HepG2 (cell line): ENCODE results near the gene CAMK2G. TPM values are rescaled to one million over a fixed set of nuclear protein-coding genes. Genes with fewer than 3 reads are reported as not detected.

ENCODE experiments used
- ATAC-seq: fragments of 200-7000 bp; cut with Tn5 transposase; 3 replicates; pipeline ENCODE4 v1.9.1; 2020; ENCODE audit warnings: mild to moderate bottlenecking, moderate library complexity
- BruUV-seq: library from RNA; stranded (reverse); fragments of 400-500 nt; replicated peaks from 2 replicates; lab custom pipeline; 2021; lab: Mats Ljungman, UMichigan
- CTCF ChIA-PET: fragments of 300-600 bp; formaldehyde crosslinking; extraction: SDS; loops from one replicate; lab custom pipeline; 2021; ENCODE audit warnings: low total read pairs, inconsistent platforms, low intra/inter-chr PET ratio; lab: Yijun Ruan, JAX
- POLR2A ChIA-PET: fragments of 350-600 bp; sonication (Branson Sonifier 250); formaldehyde crosslinking; loops from one replicate; lab custom pipeline; 2020; ENCODE audit warnings: antibody characterized with exemption, inconsistent platforms; lab: Yijun Ruan, JAX
- DNase-seq: peaks from one replicate; pipeline ENCODE4 v3.0.0-alpha.2; 2015; ENCODE audit warnings: low spot score
- FAIRE-seq: peaks from 3 replicates; lab custom pipeline; 2011; peaks lifted over from hg19 to GRCh38; lab: Jason Lieb, UNC
- H2AFZ ChIP-seq: one replicate; pipeline ENCODE4 v1.6.1; 2011; ENCODE audit warnings: low read length, inconsistent platforms
- H3K27ac ChIP-seq: fragments of 300-600 bp; 3 replicates; pipeline ENCODE4 v1.8.0; 2011; ENCODE audit warnings: mixed run types, mild to moderate bottlenecking, mixed read lengths, low read length, inconsistent platforms; ENCODE audit not compliant: insufficient read depth; ENCODE audit errors: extremely low read length
- H3K27me3 ChIP-seq, 2 experiments: fragments of 200-600 bp in 1 of 2; 2 replicates in 1 of 2; 3 replicates in 1 of 2; pipeline versions ENCODE4 v1.6.0 to v1.8.0; 2011; ENCODE audit warnings: low read length in 2 of 2, mild to moderate bottlenecking in 2 of 2, moderate library complexity in 2 of 2, inconsistent platforms in 1 of 2; ENCODE audit not compliant: insufficient read depth in 2 of 2, control insufficient read depth in 1 of 2
- H3K36me3 ChIP-seq, 2 experiments: fragments of 200-600 bp in 1 of 2; replicated peaks in 1 of 2; 2 replicates in 1 of 2; 3 replicates in 1 of 2; pipeline versions ENCODE4 v1.5.1 to v1.8.0; 2011; ENCODE audit warnings: low read length in 2 of 2, inconsistent platforms in 1 of 2; ENCODE audit not compliant: insufficient read depth in 2 of 2, control insufficient read depth in 1 of 2
- H3K4me1 ChIP-seq: 2 replicates; pipeline ENCODE4 v1.5.1; 2012; ENCODE audit warnings: low read length, inconsistent platforms; ENCODE audit not compliant: insufficient read depth
- H3K4me2 ChIP-seq: 2 replicates; pipeline ENCODE4 v1.6.0; 2011; ENCODE audit warnings: low read depth, low read length, inconsistent platforms
- H3K4me3 ChIP-seq, 3 experiments: fragments of 200-600 bp in 1 of 3; sonication (generic), shearing (Covaris generic) in 1 of 3; replicated peaks in 1 of 3; 2 replicates each; pipeline ENCODE4 v1.5.1; 2011 to 2016; ENCODE audit warnings: low read length in 3 of 3, inconsistent platforms in 2 of 3, low read depth in 2 of 3, mild to moderate bottlenecking in 2 of 3, control low read depth in 1 of 3, mixed read lengths in 1 of 3; ENCODE audit not compliant: insufficient read depth in 1 of 3
- H3K79me2 ChIP-seq: one replicate; pipeline ENCODE4 v1.6.1; 2011; ENCODE audit warnings: low read length, inconsistent platforms; ENCODE audit not compliant: insufficient read depth
- H3K9ac ChIP-seq: 2 replicates; pipeline ENCODE4 v1.6.0; 2011; ENCODE audit warnings: mild to moderate bottlenecking, low read depth, low read length, inconsistent platforms; ENCODE audit not compliant: insufficient read depth
- H3K9me3 ChIP-seq: 2 replicates; pipeline ENCODE4 v1.5.1; 2012; ENCODE audit warnings: mild to moderate bottlenecking, low read length
- H4K20me1 ChIP-seq: 2 replicates; pipeline ENCODE4 v1.6.0; 2011; ENCODE audit warnings: inconsistent platforms, mild to moderate bottlenecking, low read length, moderate library complexity; ENCODE audit not compliant: insufficient read depth
- IRF2 ChIP-seq: IDR thresholded peaks from 2 replicates; pipeline ENCODE4 v1.6.1; 2018; ENCODE audit warnings: missing genetic modification reagents, missing compliant biosample characterization
- KLF11 ChIP-seq: IDR thresholded peaks from 2 replicates; pipeline ENCODE4 v1.6.1; 2016; ENCODE audit warnings: missing compliant biosample characterization
- MIXL1 ChIP-seq: IDR thresholded peaks from 2 replicates; pipeline ENCODE4 v1.6.1; 2016
- YEATS2 ChIP-seq: sonication (generic); formaldehyde crosslinking; IDR thresholded peaks from 2 replicates; pipeline ENCODE4 v1.4.0; 2020; ENCODE audit warnings: missing genetic modification reagents, borderline replicate concordance
- ZC3H4 ChIP-seq: sonication (generic); formaldehyde crosslinking; IDR thresholded peaks from 2 replicates; pipeline ENCODE4 v1.4.0; 2020; ENCODE audit warnings: missing genetic modification reagents, borderline replicate concordance
- ZNF547 ChIP-seq: sonication (generic); formaldehyde crosslinking; IDR thresholded peaks from 2 replicates; pipeline ENCODE4 v1.5.1; 2020; ENCODE audit warnings: mild to moderate bottlenecking, missing genetic modification reagents
- ZNF609 ChIP-seq: sonication (generic); formaldehyde crosslinking; IDR thresholded peaks from 2 replicates; pipeline ENCODE4 v1.4.0; 2020; ENCODE audit warnings: mild to moderate bottlenecking, missing genetic modification reagents, borderline replicate concordance
- ZNF850 ChIP-seq: sonication (generic); formaldehyde crosslinking; conservative IDR thresholded peaks from 2 replicates; pipeline ENCODE4 v1.9.0; 2021; ENCODE audit warnings: mild to moderate bottlenecking, missing genetic modification reagents
- WGBS: methylation state at CpG from one replicate; pipeline ENCODE4 v1.1.6; 2017; ENCODE audit warnings: low lambda C conversion rate; 5-methylcytosine and 5-hydroxymethylcytosine counted together
- in situ Hi-C: cut with HindIII; loops from 2 replicates; pipeline ENCODE4 v1.10.0; 2017; ENCODE audit warnings: low pct_unique_long_range_greater_than_20kb; ENCODE audit not compliant: extremely low pct_ligation_motif_present
- intact Hi-C: fragments of 100-400 bp; cut with micrococcal nuclease; formaldehyde crosslinking; loops from one replicate; pipeline ENCODE4 v1.10.0; 2022; ENCODE audit not compliant: unreplicated experiment
- polyA plus RNA-seq, 8 experiments: library from polyadenylated mRNA; depleted of rRNA in 3 of 8; stranded (reverse) in 7 of 8; unstranded in 1 of 8; fragments of >200 nt; fragmentation: Illumina TruSeq in 4 of 8; extraction: Trizol in 4 of 8; gene quantifications; 2 replicates each; pipeline versions ENCODE4 v1.2.1 to v1.2.3, GENCODE V29; 2011 to 2016; ENCODE audit warnings: low read depth in 4 of 8, missing spikeins in 1 of 8, mixed read lengths in 1 of 8; ENCODE audit not compliant: insufficient read depth in 1 of 8
- total RNA-seq, 5 experiments: library from RNA; depleted of rRNA; stranded (reverse); fragments of >200 nt; fragmentation: Illumina TruSeq; extraction: Trizol; gene quantifications; 2 replicates each; pipeline ENCODE4 v1.2.3, GENCODE V29; 2016; ENCODE audit warnings: low read depth in 1 of 5
- TF ChIP-seq, protein P1 (sequence below): sonication (generic); formaldehyde crosslinking; IDR thresholded peaks from 2 replicates; pipeline ENCODE4 v1.9.0; 2021; ENCODE audit warnings: missing genetic modification reagents, borderline replicate concordance
- TF ChIP-seq, protein P2 (sequence below): sonication (generic); formaldehyde crosslinking; IDR thresholded peaks from 2 replicates; pipeline ENCODE4 v1.5.0; 2020; ENCODE audit warnings: missing genetic modification reagents
- TF ChIP-seq, protein P3 (sequence below): IDR thresholded peaks from 2 replicates; pipeline ENCODE4 v1.6.1; 2016; ENCODE audit warnings: missing genetic modification reagents, missing compliant biosample characterization
- TF ChIP-seq, protein P4 (sequence below): fragments of 450-650 bp; IDR thresholded peaks from 2 replicates; pipeline ENCODE4 v1.6.1; 2017; ENCODE audit warnings: mild to moderate bottlenecking

Gene CAMK2G
- total and polyA plus RNA-seq, 2 of the 13 experiments (the other 11 are each of a cell fraction or from before 2014, with no cell fraction given) = 15.9 to 18.8 TPM

- TF ChIP-seq ZC3H4 (CRISPR knock-in tag) (no peak), ZNF850 (no peak), MIXL1 (CRISPR knock-in tag) (no peak)
- TF ChIP-seq, all 625 proteins: peak for 0
These were observed 31.1 kb downstream of the CAMK2G start (continued) for GRCh38 chr10:73843261-73843660.

GRCh38 chr10:73842349-73842748 is 32.0 kb downstream of the CAMK2G start:
- H3K36me3 ChIP-seq = peaks cover 9 to 36% of the 10 kb centered on the region in 2 experiments
- in situ Hi-C loops (no loop called here), intact Hi-C loops (no loop called here)
- ChIA-PET POLR2A (no interaction called here), CTCF (no interaction called here)
- 94% methylated on average over 5 of the region's 11 CpGs for WGBS
- FAIRE-seq = no peak
- H3K27me3 ChIP-seq = no peaks in the 10 kb centered on the region
- no peak overlapping the region for H3K27ac ChIP-seq
- no peak overlapping the region for H2AFZ ChIP-seq
- no peak overlapping the region for H3K9ac ChIP-seq
- ATAC-seq = no peak
- H3K9me3 ChIP-seq = no peaks in the 10 kb centered on the region
- no peaks in the 10 kb centered on the region for H3K79me2 ChIP-seq
- no peak overlapping the region for H3K4me2 ChIP-seq
- no TSS peak for BruUV-seq
- peaks cover 59% of the 10 kb centered on the region for H3K4me1 ChIP-seq
- DNase-seq = no peak
- H4K20me1 ChIP-seq = no peaks in the 10 kb centered on the region
- no peak overlapping the region for H3K4me3 ChIP-seq
- TF ChIP-seq ZNF547 (CRISPR knock-in tag) = no peak
- TF ChIP-seq, protein P1, sequence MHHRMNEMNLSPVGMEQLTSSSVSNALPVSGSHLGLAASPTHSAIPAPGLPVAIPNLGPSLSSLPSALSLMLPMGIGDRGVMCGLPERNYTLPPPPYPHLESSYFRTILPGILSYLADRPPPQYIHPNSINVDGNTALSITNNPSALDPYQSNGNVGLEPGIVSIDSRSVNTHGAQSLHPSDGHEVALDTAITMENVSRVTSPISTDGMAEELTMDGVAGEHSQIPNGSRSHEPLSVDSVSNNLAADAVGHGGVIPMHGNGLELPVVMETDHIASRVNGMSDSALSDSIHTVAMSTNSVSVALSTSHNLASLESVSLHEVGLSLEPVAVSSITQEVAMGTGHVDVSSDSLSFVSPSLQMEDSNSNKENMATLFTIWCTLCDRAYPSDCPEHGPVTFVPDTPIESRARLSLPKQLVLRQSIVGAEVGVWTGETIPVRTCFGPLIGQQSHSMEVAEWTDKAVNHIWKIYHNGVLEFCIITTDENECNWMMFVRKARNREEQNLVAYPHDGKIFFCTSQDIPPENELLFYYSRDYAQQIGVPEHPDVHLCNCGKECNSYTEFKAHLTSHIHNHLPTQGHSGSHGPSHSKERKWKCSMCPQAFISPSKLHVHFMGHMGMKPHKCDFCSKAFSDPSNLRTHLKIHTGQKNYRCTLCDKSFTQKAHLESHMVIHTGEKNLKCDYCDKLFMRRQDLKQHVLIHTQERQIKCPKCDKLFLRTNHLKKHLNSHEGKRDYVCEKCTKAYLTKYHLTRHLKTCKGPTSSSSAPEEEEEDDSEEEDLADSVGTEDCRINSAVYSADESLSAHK (CRISPR knock-in tag) = no peak
- TF ChIP-seq, protein P2, sequence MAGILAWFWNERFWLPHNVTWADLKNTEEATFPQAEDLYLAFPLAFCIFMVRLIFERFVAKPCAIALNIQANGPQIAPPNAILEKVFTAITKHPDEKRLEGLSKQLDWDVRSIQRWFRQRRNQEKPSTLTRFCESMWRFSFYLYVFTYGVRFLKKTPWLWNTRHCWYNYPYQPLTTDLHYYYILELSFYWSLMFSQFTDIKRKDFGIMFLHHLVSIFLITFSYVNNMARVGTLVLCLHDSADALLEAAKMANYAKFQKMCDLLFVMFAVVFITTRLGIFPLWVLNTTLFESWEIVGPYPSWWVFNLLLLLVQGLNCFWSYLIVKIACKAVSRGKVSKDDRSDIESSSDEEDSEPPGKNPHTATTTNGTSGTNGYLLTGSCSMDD = no peak
- no peak for TF ChIP-seq IRF2 (CRISPR knock-in tag)
- no peak for TF ChIP-seq ZNF609
- TF ChIP-seq, protein P3, sequence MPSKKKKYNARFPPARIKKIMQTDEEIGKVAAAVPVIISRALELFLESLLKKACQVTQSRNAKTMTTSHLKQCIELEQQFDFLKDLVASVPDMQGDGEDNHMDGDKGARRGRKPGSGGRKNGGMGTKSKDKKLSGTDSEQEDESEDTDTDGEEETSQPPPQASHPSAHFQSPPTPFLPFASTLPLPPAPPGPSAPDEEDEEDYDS (CRISPR knock-in tag) = no peak
- no peak for TF ChIP-seq KLF11 (CRISPR knock-in tag)
- TF ChIP-seq, protein P4, sequence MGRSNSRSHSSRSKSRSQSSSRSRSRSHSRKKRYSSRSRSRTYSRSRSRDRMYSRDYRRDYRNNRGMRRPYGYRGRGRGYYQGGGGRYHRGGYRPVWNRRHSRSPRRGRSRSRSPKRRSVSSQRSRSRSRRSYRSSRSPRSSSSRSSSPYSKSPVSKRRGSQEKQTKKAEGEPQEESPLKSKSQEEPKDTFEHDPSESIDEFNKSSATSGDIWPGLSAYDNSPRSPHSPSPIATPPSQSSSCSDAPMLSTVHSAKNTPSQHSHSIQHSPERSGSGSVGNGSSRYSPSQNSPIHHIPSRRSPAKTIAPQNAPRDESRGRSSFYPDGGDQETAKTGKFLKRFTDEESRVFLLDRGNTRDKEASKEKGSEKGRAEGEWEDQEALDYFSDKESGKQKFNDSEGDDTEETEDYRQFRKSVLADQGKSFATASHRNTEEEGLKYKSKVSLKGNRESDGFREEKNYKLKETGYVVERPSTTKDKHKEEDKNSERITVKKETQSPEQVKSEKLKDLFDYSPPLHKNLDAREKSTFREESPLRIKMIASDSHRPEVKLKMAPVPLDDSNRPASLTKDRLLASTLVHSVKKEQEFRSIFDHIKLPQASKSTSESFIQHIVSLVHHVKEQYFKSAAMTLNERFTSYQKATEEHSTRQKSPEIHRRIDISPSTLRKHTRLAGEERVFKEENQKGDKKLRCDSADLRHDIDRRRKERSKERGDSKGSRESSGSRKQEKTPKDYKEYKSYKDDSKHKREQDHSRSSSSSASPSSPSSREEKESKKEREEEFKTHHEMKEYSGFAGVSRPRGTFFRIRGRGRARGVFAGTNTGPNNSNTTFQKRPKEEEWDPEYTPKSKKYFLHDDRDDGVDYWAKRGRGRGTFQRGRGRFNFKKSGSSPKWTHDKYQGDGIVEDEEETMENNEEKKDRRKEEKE = no peak
- no peak for TF ChIP-seq YEATS2 (CRISPR knock-in tag)
